ENCODE data around the gene IL4R. TPM values are rescaled to one million over a fixed set of nuclear protein-coding genes. Genes with fewer than 3 reads are reported as not detected.

IL4R gene
- polyA plus RNA-seq, 1 donor from 2014 or later: 69.6 TPM

GRCh38 chr16:27315333-27316037, 1.7 kb downstream of the IL4R start:
- peak overlapping the region; percentile 3 to 96 (median 82) for H3K27ac Mint-ChIP-seq
- peaks cover 30 to 48% (median 48%) of the 10 kb centered on the region in 3 donors for H3K4me1 Mint-ChIP-seq
- H3K36me3 Mint-ChIP-seq: no peaks in the 10 kb centered on the region
- H3K9me3 Mint-ChIP-seq: no peaks in the 10 kb centered on the region
- H3K27me3 Mint-ChIP-seq: peaks cover 6% of the 10 kb centered on the region
- peak overlapping the region; percentile 91 to 97 (median 96) for H3K4me3 Mint-ChIP-seq

- Mint-ChIP-seq H3K4me3 (peak overlapping the region; percentile 91 to 97 (median 96)), H3K27me3 (peaks cover 6% of the 10 kb centered on the region), H3K27ac (peak overlapping the region in 1 of 3 donors; percentile 82), H3K4me1 (peaks cover 32 to 50% (median 48%) of the 10 kb centered on the region in 3 donors), H3K9me3 (no peaks in the 10 kb centered on the region), H3K36me3 (no peaks in the 10 kb centered on the region)
These were observed 2.4 kb downstream of the IL4R start for GRCh38 chr16:27316038-27316680.

- Mint-ChIP-seq H3K4me1 (peaks cover 34 to 54% (median 48%) of the 10 kb centered on the region in 3 donors), H3K27ac (peak overlapping the region in 2 of 3 donors; percentile 39 to 85), H3K4me3 (peak overlapping the region; percentile 67 to 96 (median 82)), H3K36me3 (no peaks in the 10 kb centered on the region), H3K27me3 (peaks cover 2% of the 10 kb centered on the region), H3K9me3 (no peaks in the 10 kb centered on the region)
These were observed 3.5 kb downstream of the IL4R start for GRCh38 chr16:27317320-27317719.

GRCh38 chr16:27317738-27318391, 4.1 kb downstream of the IL4R start:
- Mint-ChIP-seq H3K4me1 (peaks cover 34 to 53% (median 48%) of the 10 kb centered on the region in 3 donors), H3K4me3 (peak overlapping the region; percentile 67 to 96 (median 82)), H3K27ac (peak overlapping the region in 2 of 3 donors; percentile 7 to 85), H3K9me3 (no peaks in the 10 kb centered on the region), H3K36me3 (no peaks in the 10 kb centered on the region), H3K27me3 (peaks cover 2% of the 10 kb centered on the region)

GRCh38 chr16:27318392-27319256, 4.8 kb downstream of the IL4R start:
- H3K27ac Mint-ChIP-seq: peak overlapping the region; percentile 3 to 79 (median 7)
- H3K4me3 Mint-ChIP-seq: peak overlapping the region; percentile 67 to 96 (median 82)
- no peaks in the 10 kb centered on the region for H3K9me3 Mint-ChIP-seq
- no peaks in the 10 kb centered on the region for H3K36me3 Mint-ChIP-seq
- H3K4me1 Mint-ChIP-seq: peaks cover 34 to 53% (median 44%) of the 10 kb centered on the region in 3 donors
- H3K27me3 Mint-ChIP-seq: peaks cover 2% of the 10 kb centered on the region

- Mint-ChIP-seq H3K4me1 (peaks cover 34 to 52% (median 41%) of the 10 kb centered on the region in 3 donors), H3K36me3 (no peaks in the 10 kb centered on the region), H3K27me3 (peaks cover 2% of the 10 kb centered on the region), H3K4me3 (peak overlapping the region in 3 of 4 donors; percentile 67 to 96 (median 82)), H3K9me3 (no peaks in the 10 kb centered on the region), H3K27ac (peak overlapping the region in 1 of 3 donors; percentile 1)
These were observed 5.6 kb downstream of the IL4R start for GRCh38 chr16:27319257-27319965.

- no peak overlapping the region for H3K27ac Mint-ChIP-seq
- H3K36me3 Mint-ChIP-seq: no peaks in the 10 kb centered on the region
- peaks cover 35 to 45% (median 35%) of the 10 kb centered on the region in 3 donors for H3K4me1 Mint-ChIP-seq
- peaks cover 2% of the 10 kb centered on the region for H3K27me3 Mint-ChIP-seq
- H3K4me3 Mint-ChIP-seq: no peak overlapping the region
- no peaks in the 10 kb centered on the region for H3K9me3 Mint-ChIP-seq
These were observed 6.7 kb downstream of the IL4R start for GRCh38 chr16:27320261-27321012.

GRCh38 chr16:27321013-27321915, 7.5 kb downstream of the IL4R start:
- Mint-ChIP-seq H3K36me3 (no peaks in the 10 kb centered on the region), H3K4me1 (peaks cover 27 to 42% (median 32%) of the 10 kb centered on the region in 3 donors), H3K27ac (no peak overlapping the region), H3K27me3 (peaks cover 2% of the 10 kb centered on the region), H3K9me3 (no peaks in the 10 kb centered on the region), H3K4me3 (peak overlapping the region in 1 of 4 donors; percentile 22)

- Mint-ChIP-seq H3K36me3 (no peaks in the 10 kb centered on the region), H3K9me3 (no peaks in the 10 kb centered on the region), H3K4me1 (peaks cover 9 to 28% (median 20%) of the 10 kb centered on the region in 3 donors), H3K27me3 (peaks cover 2% of the 10 kb centered on the region), H3K27ac (peak overlapping the region in 1 of 3 donors; percentile 59), H3K4me3 (no peak overlapping the region)
These were observed 9.3 kb downstream of the IL4R start for GRCh38 chr16:27322858-27323780.

GRCh38 chr16:27323781-27324561, 10.2 kb downstream of the IL4R start:
- Mint-ChIP-seq H3K36me3 (no peaks in the 10 kb centered on the region), H3K4me3 (no peak overlapping the region), H3K9me3 (no peaks in the 10 kb centered on the region), H3K4me1 (peaks cover under 1 to 20% (median 16%) of the 10 kb centered on the region in 3 donors), H3K27me3 (no peaks in the 10 kb centered on the region), H3K27ac (no peak overlapping the region)

- peak overlapping the region in 1 of 3 donors; percentile 50 for H3K27ac Mint-ChIP-seq
- no peak overlapping the region for H3K4me3 Mint-ChIP-seq
- peaks cover 0 to 17% (median 16%) of the 10 kb centered on the region in 3 donors for H3K4me1 Mint-ChIP-seq
- no peaks in the 10 kb centered on the region for H3K36me3 Mint-ChIP-seq
- no peaks in the 10 kb centered on the region for H3K9me3 Mint-ChIP-seq
- no peaks in the 10 kb centered on the region for H3K27me3 Mint-ChIP-seq
These were observed 11.1 kb downstream of the IL4R start for GRCh38 chr16:27324851-27325301.

All from IgD-negative memory B cell (primary cell).